MM.1S (cell line): ENCODE results near the gene KDM4D.

Experiments used
- DNase-seq: peaks from one replicate; pipeline ENCODE4 v3.0.0-alpha.2; 2015
- H2AFZ ChIP-seq: fragments of 300-600 bp; sonication (generic); 2 replicates; pipeline ENCODE4 v1.6.0; 2016; ENCODE audit warnings: antibody characterized with exemption, low read length
- H3F3A ChIP-seq: fragments of 300-600 bp; sonication (generic); 2 replicates; pipeline ENCODE4 v1.6.1; 2016; ENCODE audit warnings: mild to moderate bottlenecking, antibody characterized with exemption, low read length, moderate library complexity, mixed read lengths; ENCODE audit not compliant: insufficient read depth
- H3K27ac ChIP-seq: fragments of 300-600 bp; sonication (generic); 2 replicates; pipeline ENCODE4 v1.5.1; 2016; ENCODE audit warnings: mild to moderate bottlenecking, low read length
- H3K27me3 ChIP-seq: fragments of 300-600 bp; sonication (generic); replicated peaks from 2 replicates; pipeline ENCODE4 v1.6.0; 2016; ENCODE audit warnings: low read length; ENCODE audit not compliant: insufficient read depth
- H3K36me3 ChIP-seq: fragments of 300-600 bp; sonication (generic); replicated peaks from 2 replicates; pipeline ENCODE4 v1.6.1; 2016; ENCODE audit warnings: mild to moderate bottlenecking, low read length, mixed read lengths; ENCODE audit not compliant: insufficient read depth
- H3K4me1 ChIP-seq: fragments of 300-600 bp; sonication (generic); 2 replicates; pipeline ENCODE4 v1.6.1; 2016; ENCODE audit warnings: low read length, mixed read lengths
- H3K4me2 ChIP-seq: fragments of 300-600 bp; sonication (generic); 2 replicates; pipeline ENCODE4 v1.6.0; 2016; ENCODE audit warnings: low read depth, low read length
- H3K4me3 ChIP-seq: fragments of 300-600 bp; sonication (generic); 2 replicates; pipeline ENCODE4 v1.5.1; 2016; ENCODE audit warnings: low read length, mixed read lengths
- H3K79me2 ChIP-seq: fragments of 300-600 bp; sonication (generic); 2 replicates; pipeline ENCODE4 v1.6.1; 2016; ENCODE audit warnings: mixed run types, low read length, mixed read lengths
- H3K9ac ChIP-seq: fragments of 300-600 bp; sonication (generic); 2 replicates; pipeline ENCODE4 v1.6.1; 2016; ENCODE audit warnings: low read length, mixed read lengths
- H3K9me2 ChIP-seq: fragments of 300-600 bp; sonication (generic); replicated peaks from 2 replicates; pipeline ENCODE4 v1.6.1; 2016; ENCODE audit warnings: mild to moderate bottlenecking, low read length, mixed read lengths; ENCODE audit not compliant: insufficient read depth
- H3K9me3 ChIP-seq: fragments of 300-600 bp; sonication (generic); replicated peaks from 2 replicates; pipeline ENCODE4 v1.6.1; 2016; ENCODE audit warnings: mild to moderate bottlenecking, low read length, mixed read lengths; ENCODE audit not compliant: insufficient read depth
- H4K20me1 ChIP-seq: fragments of 300-600 bp; sonication (generic); 2 replicates; pipeline ENCODE4 v1.6.1; 2016; ENCODE audit warnings: mild to moderate bottlenecking, low read length, moderate library complexity, mixed read lengths; ENCODE audit not compliant: insufficient read depth
- CTCF ChIP-seq: fragments of 300-600 bp; sonication (generic); IDR thresholded peaks from 2 replicates; pipeline ENCODE4 v1.5.1; 2016; ENCODE audit warnings: antibody characterized with exemption, low read length, mixed read lengths
- EZH2 ChIP-seq: fragments of 300-600 bp; sonication (generic); optimal IDR thresholded peaks from 2 replicates; pipeline ENCODE3; 2017; ENCODE audit warnings: low read depth, mild to moderate bottlenecking, antibody characterized with exemption, low read length, mixed read lengths
- EZH2phosphoT487 ChIP-seq: fragments of 300-600 bp; sonication (generic); IDR thresholded peaks from 2 replicates; pipeline ENCODE4 v1.6.1; 2018; ENCODE audit warnings: antibody characterized with exemption, low read length

The KDM4D gene

GRCh38 chr11:94958121-94958696 is 15.3 kb upstream of the KDM4D start:
- H3K79me2 ChIP-seq = no peaks in the 10 kb centered on the region
- no peak overlapping the region for H3K9ac ChIP-seq
- H3K9me2 ChIP-seq = no peaks in the 10 kb centered on the region
- H3F3A ChIP-seq = no peaks in the 10 kb centered on the region
- no peak overlapping the region for H2AFZ ChIP-seq
- H3K27me3 ChIP-seq = no peaks in the 10 kb centered on the region
- no peaks in the 10 kb centered on the region for H4K20me1 ChIP-seq
- no peak for DNase-seq
- H3K4me1 ChIP-seq = no peaks in the 10 kb centered on the region
- no peak overlapping the region for H3K4me3 ChIP-seq
- no peak overlapping the region for H3K4me2 ChIP-seq
- H3K27ac ChIP-seq = no peak overlapping the region
- no peaks in the 10 kb centered on the region for H3K36me3 ChIP-seq
- TF ChIP-seq EZH2phosphoT487 (no peak), CTCF (no peak), EZH2 (no peak)
- no peaks in the 10 kb centered on the region for H3K9me3 ChIP-seq

- Histone ChIP-seq H3F3A (no peaks in the 10 kb centered on the region), H3K9me3 (no peaks in the 10 kb centered on the region), H3K4me1 (no peaks in the 10 kb centered on the region), H4K20me1 (no peaks in the 10 kb centered on the region), H2AFZ (no peak overlapping the region), H3K9me2 (no peaks in the 10 kb centered on the region), H3K36me3 (no peaks in the 10 kb centered on the region; the same call in 1 of the 2 replicates), H3K4me2 (no peak overlapping the region), H3K4me3 (no peak overlapping the region), H3K27me3 (no peaks in the 10 kb centered on the region), H3K9ac (no peak overlapping the region), H3K79me2 (no peaks in the 10 kb centered on the region), H3K27ac (no peak overlapping the region)
- TF ChIP-seq EZH2phosphoT487 (no peak), EZH2 (no peak), CTCF (no peak)
- no peak for DNase-seq
Measured at GRCh38 chr11:94959179-94959578, 14.3 kb upstream of the KDM4D start.

GRCh38 chr11:94960488-94960887 is 13.0 kb upstream of the KDM4D start:
- H3K4me2 ChIP-seq = no peak overlapping the region
- no peaks in the 10 kb centered on the region for H4K20me1 ChIP-seq
- no peak overlapping the region for H3K4me3 ChIP-seq
- no peaks in the 10 kb centered on the region for H3K9me3 ChIP-seq
- TF ChIP-seq EZH2 (no peak), CTCF (no peak), EZH2phosphoT487 (no peak)
- no peaks in the 10 kb centered on the region for H3K4me1 ChIP-seq
- no peak for DNase-seq
- H2AFZ ChIP-seq = no peak overlapping the region
- no peaks in the 10 kb centered on the region for H3K9me2 ChIP-seq
- H3K27me3 ChIP-seq = no peaks in the 10 kb centered on the region
- H3K27ac ChIP-seq = no peak overlapping the region
- H3F3A ChIP-seq = no peaks in the 10 kb centered on the region
- no peaks in the 10 kb centered on the region for H3K79me2 ChIP-seq
- H3K9ac ChIP-seq = no peak overlapping the region
- no peaks in the 10 kb centered on the region; the same call in 1 of the 2 replicates for H3K36me3 ChIP-seq
